ENCODE data around the gene TRIM28. TPM values are rescaled to one million over a fixed set of nuclear protein-coding genes. Genes with fewer than 3 reads are reported as not detected.

TRIM28 gene
- polyA plus RNA-seq, 1 experiment, result 476 TPM

GRCh38 chr19:58555369-58555885 is 11.6 kb downstream of the TRIM28 start:
- Histone ChIP-seq H3K27me3 (ENCODE audit: control insufficient read depth, insufficient read depth, low read length) (no peaks in the 10 kb centered on the region), H3K4me3 (ENCODE audit: low read depth, low read length) (peak overlapping the region; percentile 71), H3K36me3 (ENCODE audit: control insufficient read depth, insufficient read depth, low read length) (peaks cover 30% of the 10 kb centered on the region)
- no peak for TF ChIP-seq CTCF (IDR thresholded peaks at IDR 0.05; ENCODE audit: insufficient read depth, low read depth, low read length)
- CTCF ChIA-PET, result interaction anchor here (0.9 to 7.3 kb wide), 3 partner anchors 21 to 37 kb away, joined by 4 to 43 read pairs (median 7); partner anchors contain the start of gene ZBTB45
- POLR2A ChIA-PET, result interaction anchor here (0.9 to 2.2 kb wide), 2 partner anchors 10 to 12 kb away, joined by 3 to 10 read pairs; partner anchors contain the start of gene TRIM28
- no peak for DNase-seq (ENCODE audit: low read depth)

GRCh38 chr19:58555920-58556621 is 12.2 kb downstream of the TRIM28 start:
- H3K27me3 ChIP-seq (ENCODE audit: control insufficient read depth, insufficient read depth, low read length), result no peaks in the 10 kb centered on the region
- TF ChIP-seq CTCF (IDR thresholded peaks at IDR 0.05; ENCODE audit: insufficient read depth, low read depth, low read length), result no peak
- no peak for DNase-seq (ENCODE audit: low read depth)
- ChIA-PET CTCF (interaction anchor here (7.3 kb wide), 1 partner anchor 37 kb away, joined by 43 read pairs; the partner anchor contains the start of gene ZBTB45), POLR2A (no interaction called here)
- peaks cover 24% of the 10 kb centered on the region for H3K36me3 ChIP-seq (ENCODE audit: control insufficient read depth, insufficient read depth, low read length)
- no peak overlapping the region for H3K4me3 ChIP-seq (ENCODE audit: low read depth, low read length)

- Histone ChIP-seq H3K36me3 (ENCODE audit: control insufficient read depth, insufficient read depth, low read length) (peaks cover 18% of the 10 kb centered on the region), H3K4me3 (ENCODE audit: low read depth, low read length) (peak overlapping the region; percentile 84), H3K27me3 (ENCODE audit: control insufficient read depth, insufficient read depth, low read length) (no peaks in the 10 kb centered on the region)
- CTCF ChIA-PET, result interaction anchor here (0.5 to 1.4 kb wide), 3 partner anchors 22 to 38 kb away, joined by 3 to 4 read pairs (median 4); partner anchors contain the start of gene ZBTB45
- POLR2A ChIA-PET, result no interaction called here
- no peak for DNase-seq (ENCODE audit: low read depth)
- TF ChIP-seq CTCF (IDR thresholded peaks at IDR 0.05; ENCODE audit: insufficient read depth, low read depth, low read length), result no peak
Observed at GRCh38 chr19:58556622-58557220, 12.9 kb downstream of the TRIM28 start.

- no peak for DNase-seq (ENCODE audit: low read depth)
- H3K36me3 ChIP-seq (ENCODE audit: control insufficient read depth, insufficient read depth, low read length), result peaks cover 12% of the 10 kb centered on the region
- POLR2A ChIA-PET, result no interaction called here
- CTCF ChIA-PET, result interaction anchor here (1.0 to 2.1 kb wide), 3 partner anchors 37 to 39 kb away, joined by 4 to 8 read pairs (median 4); partner anchors contain the start of gene ZBTB45
- H3K27me3 ChIP-seq (ENCODE audit: control insufficient read depth, insufficient read depth, low read length), result no peaks in the 10 kb centered on the region
- no peak for TF ChIP-seq CTCF (IDR thresholded peaks at IDR 0.05; ENCODE audit: insufficient read depth, low read depth, low read length)
- H3K4me3 ChIP-seq (ENCODE audit: low read depth, low read length), result peak overlapping the region; percentile 84
Observed at GRCh38 chr19:58557221-58558065, 13.6 kb downstream of the TRIM28 start.

Measured in BJ (cell line).